Ovary (tissue), 3 donors: ENCODE results near the gene WDR18.

Experiments
- EP300 ChIP-seq: sonication (generic); formaldehyde crosslinking; IDR thresholded peaks from one replicate; pipeline ENCODE4 v1.6.1; 2017; ENCODE audit warnings: antibody characterized with exemption
- TF ChIP-seq, protein P1 (sequence below), 3 donors: fragments of 450-650 bp in 2 of 3; fragments of 200-600 bp in 1 of 3; IDR thresholded peaks; one replicate each; pipeline versions ENCODE4 v1.5.1 to v1.8.0; 2016 to 2022; ENCODE audit warnings: antibody characterized with exemption in 3 of 3, mild to moderate bottlenecking in 1 of 3
- donor health status: DM: no; HTN: no; CAD: no.

DNA sequence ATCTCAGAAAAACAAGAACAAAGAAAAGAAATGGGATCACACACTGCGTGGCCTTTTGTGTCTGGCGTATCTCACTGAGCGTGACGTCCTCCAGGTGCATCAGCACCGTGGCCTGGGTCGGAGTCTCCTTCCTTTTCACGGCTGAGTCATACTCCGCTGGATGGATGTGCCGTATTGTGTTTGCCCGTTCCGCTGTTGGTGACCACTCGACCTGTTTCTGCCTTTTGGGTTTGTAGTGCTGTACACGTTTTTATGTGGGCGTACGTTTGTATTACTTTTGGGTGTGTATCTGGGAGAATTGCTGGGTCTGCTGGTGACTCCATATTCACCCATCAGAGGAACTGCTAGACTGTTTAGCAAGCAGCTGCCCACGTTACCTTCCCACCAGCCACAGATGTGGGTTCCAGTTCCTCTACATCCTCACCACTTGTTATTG is 46.9 kb upstream of the WDR18 start:
- TF ChIP-seq, protein P1, sequence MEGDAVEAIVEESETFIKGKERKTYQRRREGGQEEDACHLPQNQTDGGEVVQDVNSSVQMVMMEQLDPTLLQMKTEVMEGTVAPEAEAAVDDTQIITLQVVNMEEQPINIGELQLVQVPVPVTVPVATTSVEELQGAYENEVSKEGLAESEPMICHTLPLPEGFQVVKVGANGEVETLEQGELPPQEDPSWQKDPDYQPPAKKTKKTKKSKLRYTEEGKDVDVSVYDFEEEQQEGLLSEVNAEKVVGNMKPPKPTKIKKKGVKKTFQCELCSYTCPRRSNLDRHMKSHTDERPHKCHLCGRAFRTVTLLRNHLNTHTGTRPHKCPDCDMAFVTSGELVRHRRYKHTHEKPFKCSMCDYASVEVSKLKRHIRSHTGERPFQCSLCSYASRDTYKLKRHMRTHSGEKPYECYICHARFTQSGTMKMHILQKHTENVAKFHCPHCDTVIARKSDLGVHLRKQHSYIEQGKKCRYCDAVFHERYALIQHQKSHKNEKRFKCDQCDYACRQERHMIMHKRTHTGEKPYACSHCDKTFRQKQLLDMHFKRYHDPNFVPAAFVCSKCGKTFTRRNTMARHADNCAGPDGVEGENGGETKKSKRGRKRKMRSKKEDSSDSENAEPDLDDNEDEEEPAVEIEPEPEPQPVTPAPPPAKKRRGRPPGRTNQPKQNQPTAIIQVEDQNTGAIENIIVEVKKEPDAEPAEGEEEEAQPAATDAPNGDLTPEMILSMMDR (IDR thresholded peaks at IDR 0.05), result no peak
- no peak for TF ChIP-seq EP300
